ENCODE data around the gene OLA1.

GRCh38 chr2:174052584-174052976 is 195.8 kb downstream of the OLA1 start:
- no peak for TF ChIP-seq YY1 (IDR thresholded peaks at IDR 0.05; ENCODE audit: insufficient read depth, insufficient read length)
- TF ChIP-seq SUZ12 (IDR thresholded peaks at IDR 0.05; ENCODE audit: extremely low read depth, insufficient read depth, insufficient read length) = no peak
